MCF 10A (cell line): Measurements from ENCODE around the gene YBX2. TPM values are rescaled to one million over a fixed set of nuclear protein-coding genes. Genes with fewer than 3 reads are reported as not detected.

Source experiments
- BruUV-seq: library from RNA; stranded (reverse); fragments of 400-500 nt; replicated peaks from 2 replicates; lab custom pipeline; 2021; lab: Mats Ljungman, UMichigan
- CTCF ChIA-PET: fragments of 300-600 bp; sonication (Branson Sonifier 250); formaldehyde crosslinking; extraction: SDS; loops from one replicate; lab custom pipeline; 2021; ENCODE audit warnings: antibody characterized with exemption, inconsistent platforms; lab: Yijun Ruan, JAX
- POLR2A ChIA-PET: fragments of 300-600, 350-650 bp; sonication (Branson Sonifier 250); formaldehyde crosslinking; extraction: SDS; loops from one replicate; lab custom pipeline; 2020; ENCODE audit warnings: antibody characterized with exemption, inconsistent platforms; lab: Yijun Ruan, JAX
- DNase-seq: peaks from one replicate; pipeline ENCODE4 v3.0.0-alpha.2; 2018; ENCODE audit not compliant: unreplicated experiment
- H3K27ac Mint-ChIP-seq: one replicate; pipeline ENCODE4 v1.8.0; 2022; ENCODE audit warnings: mild to moderate bottlenecking, low read depth, mixed read lengths; ENCODE audit not compliant: unreplicated experiment
- H3K27me3 Mint-ChIP-seq: one replicate; pipeline ENCODE4 v1.8.0; 2022; ENCODE audit warnings: mixed read lengths; ENCODE audit not compliant: insufficient read depth, unreplicated experiment
- H3K36me3 Mint-ChIP-seq: one replicate; pipeline ENCODE4 v1.8.0; 2022; ENCODE audit warnings: mild to moderate bottlenecking, moderate library complexity, mixed read lengths; ENCODE audit not compliant: insufficient read depth, unreplicated experiment
- H3K4me1 Mint-ChIP-seq: one replicate; pipeline ENCODE4 v1.8.0; 2022; ENCODE audit warnings: mixed read lengths; ENCODE audit not compliant: insufficient read depth, unreplicated experiment
- H3K4me3 Mint-ChIP-seq: one replicate; pipeline ENCODE4 v1.8.0; 2022; ENCODE audit warnings: mild to moderate bottlenecking, moderate library complexity, mixed read lengths; ENCODE audit not compliant: unreplicated experiment
- H3K9me3 Mint-ChIP-seq: one replicate; pipeline ENCODE4 v1.8.0; 2022; ENCODE audit warnings: mixed read lengths; ENCODE audit not compliant: unreplicated experiment
- intact Hi-C: fragments of 100-400 bp; cut with micrococcal nuclease; formaldehyde crosslinking; loops from 2 replicates; pipeline ENCODE4 v1.14.1; 2022
- total RNA-seq: library from RNA; stranded (reverse); gene quantifications from 2 replicates; pipeline ENCODE4 v1.2.3, GENCODE V29; 2022
- TF ChIP-seq, protein P1 (sequence below): fragments of 200-600 bp; IDR thresholded peaks from one replicate; pipeline ENCODE4 v1.8.0; 2022; ENCODE audit warnings: antibody characterized with exemption, mild to moderate bottlenecking; ENCODE audit not compliant: unreplicated experiment

Gene YBX2
- total RNA-seq, 1 experiment from 2014 or later = 0.40 TPM

DNA sequence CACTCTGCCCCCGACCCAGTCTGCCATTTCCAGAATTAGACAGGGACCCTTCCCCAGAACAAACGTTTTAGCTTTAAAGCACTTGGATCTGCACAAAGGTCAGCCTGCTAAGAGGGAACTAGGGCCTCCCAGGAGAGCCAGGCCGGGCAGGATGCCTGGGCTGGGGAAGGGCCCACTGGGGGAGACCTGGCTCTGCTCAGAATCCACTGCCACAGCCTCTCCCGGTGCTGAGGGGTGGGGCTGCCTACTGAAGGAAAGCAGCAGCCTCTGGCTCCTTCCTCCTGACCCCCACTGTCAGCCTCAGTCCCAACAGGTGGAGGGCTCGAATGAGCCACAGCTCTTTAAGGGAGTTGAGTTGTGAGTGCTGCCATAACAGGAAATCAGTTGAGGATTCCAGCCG lies 1.7 kb downstream of the YBX2 start:
- POLR2A ChIA-PET = interaction anchor here (0.6 to 3.1 kb wide), 9 partner anchors 10 to 126 kb away, joined by 3 to 30 read pairs (median 5); partner anchors contain the start of genes GABARAP, NEURL4 and SLC2A4
- intact Hi-C loops = no loop called here
- Mint-ChIP-seq H3K27me3 (peaks cover 12% of the 10 kb centered on the region), H3K27ac (no peak overlapping the region), H3K9me3 (no peaks in the 10 kb centered on the region), H3K36me3 (peaks cover 10% of the 10 kb centered on the region), H3K4me3 (peak overlapping the region; percentile 38), H3K4me1 (peaks cover 17% of the 10 kb centered on the region)
- no TSS peak for BruUV-seq
- TF ChIP-seq, protein P1, sequence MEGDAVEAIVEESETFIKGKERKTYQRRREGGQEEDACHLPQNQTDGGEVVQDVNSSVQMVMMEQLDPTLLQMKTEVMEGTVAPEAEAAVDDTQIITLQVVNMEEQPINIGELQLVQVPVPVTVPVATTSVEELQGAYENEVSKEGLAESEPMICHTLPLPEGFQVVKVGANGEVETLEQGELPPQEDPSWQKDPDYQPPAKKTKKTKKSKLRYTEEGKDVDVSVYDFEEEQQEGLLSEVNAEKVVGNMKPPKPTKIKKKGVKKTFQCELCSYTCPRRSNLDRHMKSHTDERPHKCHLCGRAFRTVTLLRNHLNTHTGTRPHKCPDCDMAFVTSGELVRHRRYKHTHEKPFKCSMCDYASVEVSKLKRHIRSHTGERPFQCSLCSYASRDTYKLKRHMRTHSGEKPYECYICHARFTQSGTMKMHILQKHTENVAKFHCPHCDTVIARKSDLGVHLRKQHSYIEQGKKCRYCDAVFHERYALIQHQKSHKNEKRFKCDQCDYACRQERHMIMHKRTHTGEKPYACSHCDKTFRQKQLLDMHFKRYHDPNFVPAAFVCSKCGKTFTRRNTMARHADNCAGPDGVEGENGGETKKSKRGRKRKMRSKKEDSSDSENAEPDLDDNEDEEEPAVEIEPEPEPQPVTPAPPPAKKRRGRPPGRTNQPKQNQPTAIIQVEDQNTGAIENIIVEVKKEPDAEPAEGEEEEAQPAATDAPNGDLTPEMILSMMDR = no peak
- CTCF ChIA-PET = interaction anchor here (0.6 to 3.6 kb wide), 6 partner anchors 10 to 296 kb away, joined by 3 to 23 read pairs (median 4); partner anchors contain the start of gene SLC2A4
- DNase-seq = no peak

DNA sequence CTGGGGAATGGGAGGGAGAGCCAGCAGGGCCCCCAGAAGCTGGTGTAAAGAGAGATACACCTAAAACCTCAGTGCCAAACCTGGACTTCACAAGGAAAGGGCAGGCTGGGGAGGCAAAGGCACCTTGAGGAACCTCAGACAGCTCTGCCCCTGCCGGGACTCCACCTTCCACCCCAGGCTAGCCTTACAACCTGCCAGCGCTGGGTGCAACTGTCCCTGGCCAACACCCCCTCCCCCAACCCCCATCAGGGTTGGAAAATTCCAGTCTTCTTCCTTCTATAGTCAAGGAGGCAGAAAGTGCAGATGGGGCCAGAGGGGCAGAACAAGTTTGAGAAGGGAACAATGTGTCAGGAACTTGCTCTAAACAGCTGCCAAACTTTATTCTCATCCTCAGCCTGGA lies 2.2 kb downstream of the YBX2 start:
- ChIA-PET CTCF (interaction anchor here (0.5 to 3.6 kb wide), 7 partner anchors 10 to 1700 kb away, joined by 3 to 23 read pairs (median 4); partner anchors contain the start of genes NAA38 and SLC2A4), POLR2A (interaction anchor here (0.6 to 3.1 kb wide), 5 partner anchors 11 to 125 kb away, joined by 3 to 30 read pairs (median 9); partner anchors contain the start of genes GABARAP, NEURL4 and SLC2A4)
- no TSS peak for BruUV-seq
- no peaks in the 10 kb centered on the region for H3K9me3 Mint-ChIP-seq
- TF ChIP-seq, protein P1 = no peak
- no peak overlapping the region for H3K4me3 Mint-ChIP-seq
- H3K36me3 Mint-ChIP-seq = peaks cover 10% of the 10 kb centered on the region
- H3K4me1 Mint-ChIP-seq = peaks cover 17% of the 10 kb centered on the region
- H3K27ac Mint-ChIP-seq = no peak overlapping the region
- intact Hi-C loops = no loop called here
- peaks cover 17% of the 10 kb centered on the region for H3K27me3 Mint-ChIP-seq
- no peak for DNase-seq

DNA sequence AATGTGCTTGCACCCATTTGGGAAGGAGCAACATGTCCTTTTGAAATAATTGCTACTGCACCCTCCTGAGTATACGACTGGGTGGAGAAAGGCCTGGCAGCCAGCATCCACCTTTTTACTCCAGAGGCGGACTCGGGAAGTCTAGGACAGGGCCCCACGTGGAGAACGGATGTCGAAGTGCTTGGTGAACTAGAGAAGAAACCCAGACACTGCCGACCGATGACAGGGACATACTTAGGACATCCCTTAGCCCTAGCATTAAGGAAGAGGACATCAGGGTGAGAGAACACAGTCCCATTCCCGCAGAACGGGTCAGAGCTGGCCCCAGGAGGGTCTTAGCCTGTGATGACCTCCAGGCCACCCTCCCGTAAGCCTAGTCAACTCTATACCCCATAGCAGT lies 3.8 kb downstream of the YBX2 start:
- DNase-seq = no peak
- no peak overlapping the region for H3K4me3 Mint-ChIP-seq
- H3K36me3 Mint-ChIP-seq = peaks cover 10% of the 10 kb centered on the region
- H3K4me1 Mint-ChIP-seq = peaks cover 11% of the 10 kb centered on the region
- TF ChIP-seq, protein P1 = no peak
- ChIA-PET CTCF (interaction anchor here (0.7 to 3.6 kb wide), 2 partner anchors 11 kb away, joined by 3 to 23 read pairs; partner anchors contain the start of gene SLC2A4), POLR2A (no interaction called here)
- intact Hi-C loops = no loop called here
- H3K27ac Mint-ChIP-seq = no peak overlapping the region
- H3K27me3 Mint-ChIP-seq = peaks cover 22% of the 10 kb centered on the region
- no TSS peak for BruUV-seq
- H3K9me3 Mint-ChIP-seq = no peaks in the 10 kb centered on the region

DNA sequence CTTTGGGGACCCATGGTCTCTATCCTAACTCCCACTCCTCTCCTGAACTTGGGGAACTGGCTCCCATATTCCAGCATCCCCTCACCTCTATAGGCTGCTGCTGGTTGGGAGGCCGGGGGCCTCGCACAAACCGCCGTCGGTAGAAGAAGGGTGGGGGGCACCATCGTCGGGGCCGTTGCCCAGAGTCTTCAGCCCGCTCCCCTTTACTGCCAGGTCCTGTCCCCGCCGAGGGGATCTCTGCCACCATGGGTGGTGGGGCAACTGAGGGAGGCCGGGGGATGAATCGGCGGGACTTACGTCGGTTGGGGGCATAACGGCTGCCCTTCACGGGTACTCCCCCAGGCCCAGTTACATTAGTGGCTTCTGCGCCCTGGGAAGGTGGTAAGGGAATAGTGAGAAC lies 4.3 kb downstream of the YBX2 start:
- POLR2A ChIA-PET = no interaction called here
- Mint-ChIP-seq H3K4me3 (no peak overlapping the region), H3K27me3 (peaks cover 22% of the 10 kb centered on the region), H3K36me3 (peaks cover 5% of the 10 kb centered on the region), H3K4me1 (peaks cover 11% of the 10 kb centered on the region), H3K9me3 (no peaks in the 10 kb centered on the region), H3K27ac (no peak overlapping the region)
- BruUV-seq = no TSS peak
- CTCF ChIA-PET = interaction anchor here (0.7 kb wide), 1 partner anchor 10 kb away, joined by 3 read pairs; no protein-coding TSS in a partner anchor
- intact Hi-C loops = no loop called here
- TF ChIP-seq, protein P1 = no peak
- no peak for DNase-seq
